Choroid plexus epithelial cell (primary cell): Measurements from ENCODE around the gene PLXDC1.

Experiments used
- DNase-seq: peaks from one replicate; pipeline ENCODE4 v3.0.0-alpha.2; 2010; ENCODE audit warnings: low read depth
- H3K4me3 ChIP-seq: 2 replicates; pipeline ENCODE4 v1.5.1; 2011; ENCODE audit warnings: low read depth, mild to moderate bottlenecking, control low read depth, low read length, moderate library complexity
- CTCF ChIP-seq: conservative IDR thresholded peaks from 2 replicates; pipeline ENCODE4 v1.5.1; 2011; ENCODE audit warnings: low read depth, mild to moderate bottlenecking, control low read depth, inconsistent platforms, low read length, moderate library complexity

Gene PLXDC1

GRCh38 chr17:39196808-39197291 lies 45.4 kb upstream of the PLXDC1 start:
- H3K4me3 ChIP-seq, result peak overlapping the region; percentile 75
- no peak for DNase-seq
- no peak for TF ChIP-seq CTCF

- DNase-seq, result no peak
- TF ChIP-seq CTCF, result no peak
- H3K4me3 ChIP-seq, result peak overlapping the region; percentile 75
These were observed 44.9 kb upstream of the PLXDC1 start for GRCh38 chr17:39196241-39196807.

GRCh38 chr17:39195568-39196160 lies 44.2 kb upstream of the PLXDC1 start:
- TF ChIP-seq CTCF, result no peak
- H3K4me3 ChIP-seq, result no peak overlapping the region
- no peak for DNase-seq

GRCh38 chr17:39194985-39195524 lies 43.6 kb upstream of the PLXDC1 start:
- no peak for DNase-seq
- no peak for TF ChIP-seq CTCF
- H3K4me3 ChIP-seq, result no peak overlapping the region

- H3K4me3 ChIP-seq, result no peak overlapping the region
- DNase-seq, result peak; percentile 53
- TF ChIP-seq CTCF, result peak; percentile 60
These were observed 42.9 kb upstream of the PLXDC1 start for GRCh38 chr17:39194089-39194984.

GRCh38 chr17:39193346-39193745 lies 41.9 kb upstream of the PLXDC1 start:
- no peak for DNase-seq
- no peak for TF ChIP-seq CTCF
- H3K4me3 ChIP-seq, result no peak overlapping the region
